Prostate gland (tissue), 2 donors: ENCODE data around the gene ATP6V1C2.

ENCODE experiments used
- POLR2A ChIP-seq: fragments of 450-650 bp; IDR thresholded peaks from one replicate; pipeline ENCODE4 v1.6.1; 2016; ENCODE audit warnings: antibody characterized with exemption, mild to moderate bottlenecking
- TF ChIP-seq, protein P1 (sequence below), 4 experiments: fragments of 200-600 bp in 2 of 4; fragments of 450-650 bp in 2 of 4; sonication (generic) in 2 of 4; IDR thresholded peaks; 1 replicate in 3 of 4; 2 replicates in 1 of 4; pipeline ENCODE4 v1.5.1; 2016 to 2019; ENCODE audit warnings: antibody characterized with exemption in 4 of 4, mild to moderate bottlenecking in 2 of 4, moderate library complexity in 2 of 4

DNA sequence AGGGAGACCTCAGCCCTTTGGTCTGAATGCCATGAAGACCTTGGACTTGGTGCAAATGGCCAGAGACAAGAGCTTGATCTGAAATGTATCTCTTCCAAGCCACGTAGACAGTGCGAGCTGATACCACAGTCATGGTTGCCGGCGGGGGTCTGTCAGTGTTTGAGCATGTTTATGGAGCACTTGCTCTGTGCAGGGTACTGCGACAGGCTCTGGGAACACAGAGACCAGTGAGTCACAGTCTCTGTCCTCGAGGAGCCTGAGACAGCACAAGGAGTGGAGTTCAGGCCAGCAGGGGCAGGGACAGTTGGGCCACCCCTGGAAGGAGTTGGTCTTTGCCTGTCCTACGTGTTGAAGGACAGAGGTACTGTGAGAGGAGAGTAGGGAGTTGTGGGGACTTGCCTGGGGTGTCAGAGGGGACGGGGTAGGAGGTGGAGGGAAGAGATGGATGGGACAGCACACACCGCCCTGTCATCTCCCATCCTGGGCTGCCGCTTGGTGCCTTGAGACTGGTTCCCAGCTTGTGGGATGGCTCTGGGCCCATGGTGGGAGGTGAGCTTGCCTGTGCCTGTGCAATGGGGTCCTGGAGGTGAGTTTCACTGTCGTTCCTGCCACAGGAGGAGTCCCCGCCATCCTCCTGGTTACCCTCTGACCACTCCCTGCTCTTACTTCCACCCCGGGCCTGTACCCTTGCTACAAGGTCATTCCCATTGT lies 39.5 kb downstream of the ATP6V1C2 start:
- no peak for TF ChIP-seq POLR2A
- TF ChIP-seq, protein P1, sequence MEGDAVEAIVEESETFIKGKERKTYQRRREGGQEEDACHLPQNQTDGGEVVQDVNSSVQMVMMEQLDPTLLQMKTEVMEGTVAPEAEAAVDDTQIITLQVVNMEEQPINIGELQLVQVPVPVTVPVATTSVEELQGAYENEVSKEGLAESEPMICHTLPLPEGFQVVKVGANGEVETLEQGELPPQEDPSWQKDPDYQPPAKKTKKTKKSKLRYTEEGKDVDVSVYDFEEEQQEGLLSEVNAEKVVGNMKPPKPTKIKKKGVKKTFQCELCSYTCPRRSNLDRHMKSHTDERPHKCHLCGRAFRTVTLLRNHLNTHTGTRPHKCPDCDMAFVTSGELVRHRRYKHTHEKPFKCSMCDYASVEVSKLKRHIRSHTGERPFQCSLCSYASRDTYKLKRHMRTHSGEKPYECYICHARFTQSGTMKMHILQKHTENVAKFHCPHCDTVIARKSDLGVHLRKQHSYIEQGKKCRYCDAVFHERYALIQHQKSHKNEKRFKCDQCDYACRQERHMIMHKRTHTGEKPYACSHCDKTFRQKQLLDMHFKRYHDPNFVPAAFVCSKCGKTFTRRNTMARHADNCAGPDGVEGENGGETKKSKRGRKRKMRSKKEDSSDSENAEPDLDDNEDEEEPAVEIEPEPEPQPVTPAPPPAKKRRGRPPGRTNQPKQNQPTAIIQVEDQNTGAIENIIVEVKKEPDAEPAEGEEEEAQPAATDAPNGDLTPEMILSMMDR (IDR thresholded peaks at IDR 0.05), result no peak
